CD4-positive, alpha-beta T cell treated with Interferon gamma for 1 hour (primary cell): Measurements from ENCODE around the gene ITGA11.

ENCODE experiments used
- DNase-seq: peaks from one replicate; pipeline ENCODE4 v3.0.0-alpha.2; 2020

The ITGA11 gene

DNA sequence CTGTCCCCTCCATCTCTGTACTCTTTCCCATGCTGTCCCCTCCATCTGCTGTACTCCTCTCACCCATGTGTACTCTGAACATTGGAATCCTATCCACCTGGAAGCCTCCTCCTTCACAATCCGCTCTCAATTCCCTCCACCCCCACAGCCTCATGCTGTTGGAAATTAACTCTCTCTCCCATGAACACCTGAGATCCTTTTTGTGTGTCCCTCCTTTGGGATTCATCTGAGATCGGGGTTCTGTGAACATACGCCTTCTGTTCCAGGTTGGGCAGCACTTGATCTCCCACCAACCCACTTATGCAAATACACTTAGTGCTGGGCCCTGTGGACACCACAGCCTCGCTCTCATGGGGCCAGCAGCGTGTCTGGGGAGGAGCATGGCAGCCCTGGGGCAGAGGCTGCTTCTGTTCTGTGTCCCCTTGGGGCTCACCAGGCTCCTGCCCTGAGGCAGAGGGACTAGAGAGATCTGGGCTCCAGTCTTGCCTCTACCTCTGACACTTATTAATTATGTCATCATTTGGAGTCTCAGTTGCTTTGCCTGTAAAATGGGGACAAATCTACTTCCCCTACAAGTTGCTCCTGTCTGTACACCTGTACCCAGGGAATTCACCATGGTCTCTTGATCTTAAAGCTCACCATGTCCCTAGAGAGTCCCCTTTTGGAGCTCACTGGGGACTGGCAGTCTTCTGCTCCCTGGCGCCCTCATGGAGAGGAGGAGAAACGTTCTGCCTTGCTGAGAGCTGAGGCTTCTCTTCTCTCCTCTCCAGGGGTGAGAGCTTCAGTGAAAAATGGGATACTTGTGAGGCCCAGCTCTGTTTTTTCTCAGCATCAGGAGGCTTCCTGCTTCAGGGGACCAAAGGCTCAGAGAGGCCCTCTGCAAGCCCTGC, 42.7 kb downstream of the ITGA11 start:
- no peak for DNase-seq

DNA sequence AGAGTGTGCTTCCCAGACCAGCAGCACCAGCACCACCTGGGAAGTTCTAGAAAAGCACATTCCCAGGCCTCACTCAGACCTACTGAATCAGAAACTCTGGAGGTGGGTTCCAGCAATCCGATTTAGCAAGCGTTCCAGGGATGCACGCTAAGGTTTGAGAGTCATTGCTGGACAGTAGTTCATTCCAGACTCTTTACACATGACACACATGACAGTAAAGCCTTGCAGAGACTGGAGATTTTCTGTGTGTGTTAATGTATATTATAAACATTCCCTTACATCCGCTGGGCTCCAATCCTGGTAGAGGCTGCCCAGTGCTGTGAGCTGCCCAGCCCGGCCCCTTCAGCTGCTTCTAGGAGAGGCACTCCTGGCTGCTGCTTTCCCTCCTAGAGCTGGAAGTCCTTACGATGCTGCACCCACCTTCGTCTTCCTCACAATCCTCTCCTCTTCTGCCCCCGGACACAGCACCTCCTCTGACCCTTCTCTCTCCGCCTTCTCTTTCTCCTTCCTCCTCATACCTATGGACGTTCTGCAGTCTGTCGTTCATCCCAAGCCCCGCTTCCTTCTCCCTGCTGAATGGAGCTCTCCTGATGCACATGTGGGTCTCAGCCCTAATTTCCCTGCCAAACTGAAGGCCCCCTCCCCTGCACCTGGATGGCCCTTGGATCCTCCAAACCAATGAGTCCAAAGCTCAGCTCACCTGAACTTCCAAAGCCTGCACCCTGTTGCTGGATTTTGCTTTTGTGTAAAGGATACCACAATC, 44.4 kb downstream of the ITGA11 start:
- DNase-seq = no peak

DNA sequence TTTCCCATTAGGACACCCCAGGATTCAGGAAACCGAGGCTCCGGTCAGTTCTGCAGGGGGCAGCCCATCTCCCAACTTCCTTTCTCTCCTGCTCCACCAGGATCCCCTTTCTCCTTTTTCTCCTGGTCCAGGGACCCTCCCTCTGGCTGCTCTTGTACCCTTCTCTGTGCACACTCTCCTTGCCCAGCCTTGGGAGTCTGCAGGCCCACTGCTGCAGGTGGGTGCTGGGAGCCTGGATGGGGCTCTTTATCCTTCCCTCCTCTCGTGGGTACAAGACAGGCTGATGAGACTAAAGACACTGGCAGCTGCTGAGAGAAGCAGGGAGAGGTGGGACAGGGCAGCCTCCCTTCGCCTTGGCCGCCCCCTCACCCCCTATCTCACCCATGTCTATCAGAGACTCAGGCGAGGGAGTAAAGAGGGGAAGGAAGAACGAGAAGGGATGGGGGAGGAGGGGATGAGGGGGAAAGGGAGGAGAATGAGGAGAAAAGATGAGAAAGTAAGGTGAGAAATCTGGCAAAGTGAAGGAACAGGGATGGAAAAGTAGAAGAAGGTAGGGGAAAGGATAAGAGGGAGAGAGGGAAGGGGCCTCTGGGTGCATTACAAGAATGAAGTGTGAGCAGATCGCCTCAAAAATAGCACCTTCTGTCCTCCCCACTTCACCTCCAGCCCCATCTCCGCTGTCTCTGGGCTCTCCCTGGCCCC, 45.2 kb downstream of the ITGA11 start:
- no peak for DNase-seq

DNA sequence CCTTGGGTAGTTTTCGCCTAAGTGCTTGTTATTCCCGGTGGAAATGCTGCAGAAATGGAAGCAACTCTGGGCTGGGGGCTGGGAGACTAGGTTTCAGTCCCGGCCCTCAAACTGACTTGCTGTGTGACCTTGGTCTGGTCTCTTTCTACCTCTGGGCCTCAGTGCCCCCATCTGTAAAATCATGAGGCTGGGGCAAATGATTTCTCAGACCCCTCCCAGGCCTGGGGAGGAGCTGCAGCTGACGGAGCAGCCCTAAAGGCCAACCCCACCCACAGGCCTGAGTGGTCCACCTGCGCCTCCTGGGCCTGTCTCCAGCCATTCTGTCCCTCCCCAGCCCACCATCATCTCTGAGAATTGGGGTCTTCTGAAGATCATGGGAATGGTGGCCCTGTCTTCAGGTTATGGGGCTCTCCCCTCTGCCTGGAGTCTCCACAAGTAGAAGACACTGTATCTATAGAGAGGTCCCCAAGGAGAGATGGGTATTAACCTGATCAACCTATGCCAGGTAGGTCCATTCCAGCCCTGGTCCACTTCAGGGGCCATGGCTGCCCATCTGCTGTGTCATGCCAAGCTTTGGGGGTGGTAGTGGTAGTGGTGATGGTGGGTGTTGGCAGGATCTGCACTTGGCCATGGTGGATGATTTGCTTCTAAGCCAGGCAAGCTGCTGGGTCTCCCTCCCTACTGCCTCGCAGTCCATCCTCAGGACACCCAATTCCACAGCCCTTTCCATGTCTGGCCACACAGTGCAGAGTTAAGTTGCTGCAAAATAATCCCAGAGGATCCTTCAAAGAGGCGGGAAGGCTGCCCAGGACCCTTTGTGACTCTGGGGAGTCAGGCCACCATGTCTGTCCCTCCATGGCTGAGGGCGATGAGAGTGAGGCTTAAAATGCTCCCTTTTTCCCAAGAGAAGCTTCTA, 46.0 kb downstream of the ITGA11 start:
- DNase-seq = no peak

DNA sequence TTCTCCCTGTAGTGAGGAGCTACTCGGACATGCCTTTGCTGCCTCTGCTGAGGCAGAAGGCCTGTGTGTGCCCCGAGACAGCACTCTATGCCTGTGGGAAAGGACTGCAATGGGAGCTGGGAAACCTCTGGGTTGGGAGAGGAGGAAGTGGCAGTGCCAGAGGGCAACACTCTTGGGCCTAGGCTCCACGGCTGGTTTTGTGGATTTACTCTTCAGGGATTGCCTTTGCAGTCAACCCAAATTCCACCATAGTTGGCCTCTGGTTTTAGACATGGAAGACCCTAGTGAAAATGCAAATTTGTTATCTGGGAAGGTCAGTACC, 46.8 kb downstream of the ITGA11 start:
- no peak for DNase-seq

DNA sequence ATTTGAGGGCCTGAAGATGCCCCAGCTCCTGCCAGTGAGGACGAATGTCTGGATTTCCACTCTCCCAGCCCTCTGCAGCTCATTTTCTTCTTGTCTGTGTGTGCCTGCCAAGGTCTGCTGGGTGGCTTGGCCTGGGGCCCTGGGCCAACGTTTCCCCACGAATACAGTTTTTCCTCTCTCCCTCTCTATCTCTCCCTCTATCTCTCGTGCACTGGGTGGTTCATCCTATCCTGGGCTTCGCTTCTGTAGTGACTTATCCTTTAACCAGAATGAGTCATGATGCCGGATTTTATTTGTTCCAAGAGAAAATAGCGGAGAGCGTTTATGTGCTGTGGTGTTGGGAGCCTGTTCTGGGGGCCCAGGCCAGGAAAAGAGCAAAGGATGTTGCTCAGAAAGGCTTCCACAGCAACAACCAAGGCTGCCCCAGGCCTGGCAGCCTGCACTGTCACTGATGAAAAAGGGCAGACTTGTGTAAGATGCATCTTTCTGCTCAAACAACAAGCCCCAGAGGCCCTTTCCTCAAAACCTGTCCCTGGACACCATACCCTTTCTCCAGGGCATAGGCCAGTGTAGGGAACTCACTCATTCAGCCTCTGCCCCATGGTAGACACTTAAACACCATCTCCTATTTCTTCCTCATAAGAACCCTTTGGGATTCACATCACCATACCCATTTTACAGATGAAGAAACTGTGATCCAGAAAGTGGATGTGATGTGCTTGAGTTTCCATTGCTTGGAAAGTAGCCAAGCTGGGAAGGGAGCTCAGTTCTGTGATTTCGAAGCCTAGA, 47.3 kb downstream of the ITGA11 start:
- no peak for DNase-seq

DNA sequence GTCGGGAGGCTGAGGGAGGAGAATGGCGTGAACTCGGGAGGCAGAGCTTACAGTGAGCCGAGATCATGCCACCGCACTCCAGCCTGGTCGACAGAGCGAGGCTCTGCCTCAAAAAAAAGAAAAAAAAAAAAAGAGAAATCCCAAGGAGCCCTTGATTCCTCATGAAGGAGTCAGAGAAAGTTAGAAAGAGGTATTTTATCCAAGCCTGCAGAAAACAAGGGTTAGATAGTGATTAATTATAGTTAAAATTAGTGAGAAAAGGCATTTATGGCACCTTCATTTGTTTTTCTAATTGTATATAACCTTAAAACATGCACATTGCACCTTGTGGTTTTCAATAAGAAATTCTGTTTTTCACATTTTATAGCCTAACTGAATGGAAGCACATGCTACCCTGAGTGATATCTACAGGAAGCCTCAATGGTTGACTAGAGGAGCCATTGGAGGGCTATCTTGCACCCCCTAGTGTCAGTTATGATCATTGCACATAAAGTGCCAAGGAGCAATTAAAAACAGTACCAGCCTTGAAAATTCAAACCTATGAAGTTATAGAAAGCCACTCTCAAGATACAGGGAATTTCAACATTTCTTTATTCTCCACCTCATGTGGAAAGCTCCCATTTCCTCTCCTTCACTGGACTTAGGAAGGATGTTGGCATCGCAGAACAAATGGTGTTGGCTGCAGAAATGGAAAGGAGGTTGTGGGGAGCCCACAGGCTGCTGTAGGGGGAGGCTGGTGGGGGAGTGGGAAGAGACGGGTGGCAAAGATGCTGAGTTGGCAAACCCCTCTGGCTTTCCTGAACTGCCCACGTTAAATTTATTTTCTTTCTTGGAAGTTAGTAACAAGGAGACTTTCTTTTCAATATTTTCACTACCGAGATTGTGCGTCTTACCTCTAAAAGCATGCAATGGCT, 48.5 kb downstream of the ITGA11 start:
- DNase-seq = no peak

DNA sequence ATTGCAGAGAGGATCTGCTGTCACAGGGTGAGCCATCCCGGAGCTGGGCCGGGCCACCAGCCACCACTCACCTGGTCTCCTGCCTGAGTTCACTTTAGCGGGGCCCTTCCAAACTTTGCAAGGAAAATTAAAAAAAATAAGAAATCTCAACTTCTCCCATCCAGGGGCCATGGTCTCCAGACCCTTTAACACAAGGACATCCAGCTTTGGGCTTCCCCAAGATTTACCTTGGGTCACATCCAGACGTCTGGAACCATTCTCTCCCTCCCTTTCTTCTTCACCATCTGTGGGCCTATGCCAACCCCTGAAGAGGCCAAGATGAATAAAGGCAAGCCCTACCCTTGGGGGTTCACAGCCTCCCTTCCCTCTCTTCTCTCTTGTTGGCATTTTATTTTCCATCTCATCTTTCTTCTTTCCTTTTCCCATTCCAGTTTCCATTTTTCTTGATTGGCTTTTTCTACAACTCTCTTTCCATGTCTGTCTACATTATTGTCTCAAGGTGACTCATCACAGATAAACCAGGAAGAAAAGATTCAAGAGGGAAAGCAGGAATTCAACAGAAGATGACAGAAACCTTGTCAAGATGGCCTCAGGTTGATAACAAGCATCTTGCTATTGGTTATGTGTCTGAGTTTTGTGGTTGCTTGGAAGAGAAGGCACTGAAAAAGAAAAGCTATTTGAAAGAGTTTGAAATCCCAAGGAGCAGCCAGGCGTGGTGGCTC, 49.5 kb downstream of the ITGA11 start:
- DNase-seq = no peak

DNA sequence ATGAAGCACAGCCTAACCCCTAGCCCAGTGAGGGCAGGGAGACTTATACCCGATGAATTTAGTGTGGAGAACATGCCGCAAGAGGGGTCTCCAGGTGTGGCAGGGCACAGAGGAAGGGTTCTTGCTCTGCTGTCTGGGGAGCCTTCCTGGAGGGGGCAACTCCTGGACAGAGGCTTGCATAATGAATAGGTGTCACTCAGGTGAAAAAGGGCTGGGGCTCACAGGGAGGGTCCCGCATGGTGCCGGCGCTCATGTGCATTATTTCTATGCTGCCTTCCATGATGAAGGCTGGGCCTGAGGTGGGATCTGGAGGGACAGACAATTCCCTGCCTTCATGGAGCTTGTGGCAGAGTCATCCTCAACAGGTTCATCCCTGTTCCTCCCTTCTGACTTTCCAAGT, 51.5 kb downstream of the ITGA11 start:
- no peak for DNase-seq

DNA sequence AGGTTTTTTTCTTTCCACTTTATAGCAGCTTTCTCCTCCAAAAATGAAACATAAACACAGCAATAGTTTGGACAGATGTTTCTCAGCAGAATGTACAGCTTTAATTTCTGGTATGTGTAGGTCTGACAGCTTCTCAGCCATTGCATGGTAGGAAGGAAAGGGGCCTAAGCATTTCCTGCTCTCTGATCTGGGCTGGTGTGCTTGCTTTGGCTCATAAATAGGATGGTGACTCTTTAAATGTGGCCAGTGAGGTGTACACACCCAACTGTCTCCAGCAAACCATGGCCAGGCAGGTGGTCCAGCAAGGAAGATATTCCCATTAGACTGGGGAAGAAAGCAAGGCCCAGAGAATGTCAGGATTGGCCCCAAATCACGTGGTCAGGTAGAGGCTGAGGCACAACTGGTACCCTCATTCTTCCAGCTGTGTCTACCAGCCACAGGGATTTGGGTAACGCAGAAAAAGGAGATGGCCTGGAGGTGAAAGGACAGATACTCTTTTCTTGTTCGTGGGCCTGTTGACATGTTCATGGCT, 52.1 kb downstream of the ITGA11 start:
- no peak for DNase-seq

DNA sequence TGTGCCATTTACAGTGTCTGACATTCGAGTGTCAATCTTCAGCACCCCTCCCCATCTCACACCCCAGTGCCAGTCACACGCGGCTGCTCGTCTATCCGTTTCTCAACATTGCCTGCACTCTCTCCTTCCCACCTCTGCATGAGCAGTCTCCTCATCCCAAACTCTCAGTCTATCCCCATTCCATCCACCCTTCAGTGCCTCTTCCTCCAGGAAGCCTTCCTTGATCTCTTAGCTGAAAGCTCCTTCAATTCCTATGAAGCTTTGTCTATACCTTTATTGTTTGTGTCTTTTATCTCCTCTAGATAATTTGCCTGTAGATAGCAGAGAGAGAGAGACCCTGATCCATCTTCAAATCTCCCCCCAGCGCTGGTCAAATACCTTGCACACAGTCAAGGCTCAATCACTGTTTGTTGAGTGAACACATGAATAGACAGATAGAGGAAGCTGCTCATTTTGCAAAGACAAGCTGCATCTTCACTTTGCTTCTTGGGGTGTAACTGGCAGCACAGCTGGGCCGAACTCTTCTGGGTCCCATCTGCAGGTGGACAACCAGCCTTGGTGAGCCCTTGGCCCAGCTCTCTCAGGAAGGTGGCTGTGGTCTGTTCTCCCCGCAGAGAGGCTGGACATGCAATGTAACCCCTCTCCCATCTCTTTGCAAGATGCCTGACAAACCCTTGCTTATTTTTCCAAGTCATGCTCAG, 52.8 kb downstream of the ITGA11 start:
- DNase-seq = no peak

DNA sequence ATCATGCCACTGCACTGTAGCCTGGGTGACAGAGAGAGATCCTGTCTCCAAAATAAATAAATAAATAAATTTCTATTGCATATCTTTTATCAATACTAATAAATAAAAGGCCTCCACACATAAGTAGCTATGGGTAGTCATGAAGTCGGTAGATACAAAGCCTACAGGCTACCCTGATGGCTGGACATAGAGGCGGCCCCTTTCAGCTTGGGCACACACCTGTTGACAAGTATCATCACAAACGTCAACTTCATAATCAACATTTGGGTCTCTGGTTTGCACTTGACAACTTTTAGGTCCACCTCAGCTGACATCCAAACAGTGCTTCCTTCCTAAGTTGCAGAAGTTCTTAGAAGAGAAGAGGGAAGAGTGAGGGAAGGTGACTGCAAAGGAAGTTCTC, 53.4 kb downstream of the ITGA11 start:
- no peak for DNase-seq

DNA sequence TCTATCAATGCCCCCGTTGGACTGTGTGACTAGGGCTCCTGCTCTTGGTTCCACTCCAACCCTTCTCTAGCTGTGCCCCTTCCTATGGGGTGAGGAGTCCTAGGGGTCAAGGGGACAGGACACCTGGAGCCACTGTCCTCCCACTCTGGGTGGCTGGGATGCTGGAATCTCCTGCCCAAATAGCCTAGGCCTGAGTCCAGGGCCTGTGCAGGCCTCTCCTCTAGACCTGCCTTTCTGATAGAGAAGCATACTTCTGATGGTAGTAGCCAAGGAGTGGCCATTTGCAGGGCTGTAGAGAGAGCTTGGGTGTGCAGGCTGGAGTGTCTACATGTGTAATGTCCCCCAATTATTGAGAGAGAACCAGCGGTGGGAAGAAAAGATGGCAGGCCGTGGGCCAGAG, 54.2 kb downstream of the ITGA11 start:
- DNase-seq = no peak

DNA sequence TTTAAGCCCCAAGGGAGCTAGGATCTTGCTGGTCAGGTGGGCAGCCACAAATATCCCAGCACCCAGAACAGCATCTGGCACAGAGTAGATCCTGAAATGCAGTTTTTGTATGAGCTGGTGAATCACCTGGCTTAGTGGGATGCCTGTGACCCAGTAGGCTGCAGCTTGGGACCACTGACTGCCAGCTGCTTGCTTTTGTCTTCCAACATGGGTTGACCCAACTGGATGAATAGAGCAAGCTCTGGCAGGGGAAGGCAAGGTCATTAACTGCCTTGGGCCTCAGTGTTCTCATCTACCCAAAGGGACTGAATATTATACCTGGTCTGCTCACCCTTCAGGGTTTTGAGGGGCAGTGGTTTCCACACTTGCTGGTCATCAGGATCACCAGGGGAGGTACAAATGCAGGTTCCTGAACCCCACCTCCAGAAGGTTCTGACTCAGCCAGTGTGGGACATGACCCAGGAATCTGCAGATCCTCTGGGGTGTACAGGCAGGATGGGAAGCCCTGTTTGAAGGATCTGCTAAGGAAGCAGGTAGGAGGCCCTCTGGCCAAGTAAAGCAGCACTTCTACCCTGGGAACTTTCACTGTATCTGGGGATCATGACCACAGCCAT, 55.4 kb downstream of the ITGA11 start:
- DNase-seq = no peak

DNA sequence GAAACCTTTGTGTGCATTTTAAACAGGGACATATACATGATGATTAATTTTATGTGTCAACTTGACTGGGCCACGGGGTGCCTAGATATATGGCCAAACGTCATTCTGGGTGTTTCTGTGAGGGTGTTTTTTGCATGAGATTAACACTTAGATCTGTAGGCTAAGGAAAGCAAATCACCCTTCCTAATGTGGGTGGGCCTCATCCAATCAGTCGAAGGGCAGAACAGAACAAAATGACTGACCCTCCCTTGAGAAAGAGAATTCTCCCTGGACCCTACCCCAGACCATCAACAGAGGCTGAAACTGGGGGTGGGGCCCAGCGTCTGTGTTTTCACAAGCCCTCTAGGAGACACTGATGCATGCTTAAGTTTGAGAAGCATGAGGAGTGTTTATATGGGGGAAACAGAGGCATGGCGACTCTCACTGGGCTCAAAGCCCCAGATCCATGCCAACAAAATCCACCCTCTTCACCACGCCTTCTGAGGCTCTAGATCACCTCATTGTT, 56.2 kb downstream of the ITGA11 start:
- no peak for DNase-seq

DNA sequence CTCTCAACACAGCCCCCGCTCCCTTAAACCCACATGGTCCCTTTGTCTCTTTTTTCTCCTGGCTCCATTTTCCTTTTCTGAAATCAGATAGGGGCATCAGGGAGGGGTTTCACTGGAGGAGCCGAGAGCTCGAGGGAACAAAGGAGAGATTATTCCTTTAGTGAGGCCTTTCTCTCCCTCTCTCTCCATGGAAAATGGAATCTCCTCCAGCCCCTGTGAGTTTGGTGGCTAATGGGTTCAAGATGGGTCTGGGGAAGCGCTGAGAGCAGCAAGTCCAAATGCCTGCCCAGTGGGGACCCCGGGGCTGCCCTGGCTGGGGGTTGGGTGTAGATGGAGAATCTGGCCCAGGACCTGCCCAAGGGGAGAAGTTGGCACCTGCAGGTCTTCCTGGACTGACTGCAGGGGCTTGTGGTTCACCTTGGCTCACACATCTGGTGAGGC, 56.8 kb downstream of the ITGA11 start:
- no peak for DNase-seq

DNA sequence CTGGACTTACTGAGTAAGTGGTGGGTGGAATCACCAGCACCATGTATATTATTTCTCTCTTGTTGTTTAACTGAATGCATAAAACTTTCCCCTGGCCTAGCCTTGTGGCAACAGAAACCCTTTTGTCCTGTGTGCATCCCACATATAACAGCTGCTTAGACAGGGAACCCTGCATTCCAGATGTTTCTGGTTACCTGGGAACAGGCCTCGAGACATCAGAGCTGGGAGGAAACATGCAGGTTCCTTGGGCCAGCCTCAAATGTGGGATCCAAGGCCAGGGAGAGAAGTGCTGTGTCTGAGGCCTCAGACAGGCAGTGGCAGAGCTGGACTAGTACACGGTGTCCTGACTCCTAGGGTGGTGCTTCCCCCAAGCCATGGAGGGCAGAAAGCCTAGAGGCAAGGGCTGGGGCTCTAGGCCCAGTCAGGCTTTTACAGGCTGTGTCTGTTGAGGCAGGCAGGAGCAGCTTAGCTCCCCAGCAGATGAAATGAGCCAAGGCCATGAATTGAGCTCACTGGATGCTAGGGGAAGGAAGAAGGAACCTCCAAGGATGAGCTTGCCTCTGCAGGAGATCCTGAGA, 57.7 kb downstream of the ITGA11 start:
- DNase-seq = no peak

DNA sequence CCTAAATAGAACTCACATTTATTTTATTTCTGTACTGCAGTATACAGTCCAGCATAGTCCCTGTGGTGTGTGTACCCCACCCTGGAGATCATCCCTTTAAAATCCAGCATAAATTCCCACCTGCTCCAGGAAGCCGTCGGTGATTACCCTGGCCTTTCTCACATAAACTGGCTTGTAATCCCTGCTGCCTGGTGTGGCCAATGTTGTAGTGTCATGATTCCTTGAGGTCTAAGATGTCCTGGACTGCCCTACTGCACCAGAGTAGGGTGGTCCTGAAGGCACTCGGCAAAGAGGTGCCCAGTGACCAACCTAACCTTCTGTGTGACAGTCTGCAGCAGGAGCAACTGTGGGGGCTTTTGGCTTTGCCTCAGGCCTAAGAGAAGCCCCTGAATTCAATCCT, 58.9 kb downstream of the ITGA11 start:
- DNase-seq = no peak
